ENCODE data around the gene KBTBD12.

DNA sequence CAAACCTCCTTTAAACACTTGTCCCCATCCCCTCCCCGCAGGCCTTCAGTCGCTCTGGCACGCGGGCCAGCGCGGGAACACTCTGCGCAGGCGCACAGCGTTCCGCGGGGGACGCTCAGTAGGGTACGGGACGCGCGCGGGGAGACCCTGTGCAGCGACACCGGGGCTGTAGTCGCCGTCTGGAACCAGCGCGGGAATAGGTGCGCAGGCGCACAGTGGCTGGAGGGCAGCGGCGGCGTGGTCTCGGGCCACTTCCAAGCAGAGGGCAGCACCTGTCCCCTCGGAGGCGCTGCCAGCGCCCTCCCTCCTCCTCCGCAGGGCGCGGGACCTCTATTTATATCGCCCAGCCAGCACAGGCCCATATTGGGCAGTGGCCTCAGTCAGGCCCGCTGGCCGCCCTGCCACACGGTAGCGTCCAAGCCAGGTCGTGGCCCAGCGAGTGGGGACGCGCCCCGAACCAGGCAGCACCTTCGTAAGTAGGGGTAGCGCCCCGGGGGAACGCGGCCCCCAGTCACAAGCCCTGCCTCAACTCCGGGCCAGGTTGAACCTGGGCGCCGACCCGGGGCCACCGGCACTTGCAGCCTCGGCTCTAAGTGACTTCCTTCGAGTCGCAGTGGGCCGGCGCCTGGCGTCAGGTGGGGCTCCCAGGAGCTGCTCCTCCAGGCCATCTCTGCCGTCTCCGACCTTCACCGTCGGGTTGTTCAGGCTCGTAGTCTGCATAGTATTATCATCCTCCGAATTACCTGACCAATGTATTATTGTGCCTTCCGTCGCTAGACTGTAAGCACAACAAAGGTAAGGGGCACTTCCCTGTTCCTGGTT lies at the start of gene KBTBD12:
- TF ChIP-seq CTCF (IDR thresholded peaks at IDR 0.05) (no peak), EZH2 (IDR thresholded peaks at IDR 0.05) (no peak), EZH2phosphoT487 (IDR thresholded peaks at IDR 0.05) (no peak)
